Thoracic aorta (tissue), 2 donors: Measurements from ENCODE around the gene PPDPF. TPM values are rescaled to one million over a fixed set of nuclear protein-coding genes. Genes with fewer than 3 reads are reported as not detected.
A peak's percentile ranks its signal among the peaks of the same experiment; 100 is the strongest.

Experiments
- ATAC-seq: fragments of 150-250 bp; one replicate; pipeline ENCODE4 v1.8.0; 2017; ENCODE audit warnings: low read depth; ENCODE audit not compliant: insufficient number of reproducible peaks, low FRiP score
- DNase-seq: peaks from one replicate; pipeline ENCODE4 v3.0.0-alpha.2; 2020; ENCODE audit warnings: low spot score
- H3K27ac ChIP-seq, 2 donors: fragments of 200-600 bp; sonication (generic); 1 replicate in 1 of 2; 2 replicates in 1 of 2; pipeline ENCODE4 v1.5.1; 2016; ENCODE audit warnings: mild to moderate bottlenecking in 2 of 2, moderate library complexity in 2 of 2
- H3K27me3 ChIP-seq: fragments of 200-600 bp; sonication (generic); replicated peaks from 2 replicates; pipeline ENCODE4 v1.6.0; 2016; ENCODE audit warnings: mild to moderate bottlenecking; ENCODE audit not compliant: insufficient read depth
- H3K36me3 ChIP-seq: fragments of 200-600 bp; sonication (generic); one replicate; pipeline ENCODE4 v1.5.1; 2016
- H3K4me1 ChIP-seq, 2 donors: fragments of 200-600 bp; sonication (generic); 1 replicate in 1 of 2; 2 replicates in 1 of 2; pipeline versions ENCODE4 v1.5.1 to v1.6.0; 2016; ENCODE audit warnings: low read depth in 2 of 2, mild to moderate bottlenecking in 1 of 2; ENCODE audit not compliant: control insufficient read depth in 1 of 2
- H3K4me3 ChIP-seq: fragments of 200-600 bp; sonication (generic); 2 replicates; pipeline ENCODE4 v1.5.1; 2016; ENCODE audit warnings: mild to moderate bottlenecking
- H3K9me3 ChIP-seq: fragments of 200-600 bp; sonication (generic); 2 replicates; pipeline ENCODE4 v1.5.1; 2016
- CTCF ChIP-seq: fragments of 200-600 bp; sonication (generic); IDR thresholded peaks from one replicate; pipeline ENCODE4 v1.5.1; 2019; ENCODE audit warnings: antibody characterized with exemption
- total RNA-seq, 2 donors: library from RNA; depleted of rRNA; stranded (reverse); fragments of >200 nt; gene quantifications; one replicate each; pipeline versions ENCODE4 v1.1.0 to v1.2.3, GENCODE V29; 2016

Gene PPDPF
- total RNA-seq, 2 donors from 2014 or later, result 105 to 197 TPM

- H3K9me3 ChIP-seq, result no peaks in the 10 kb centered on the region
- H3K27ac ChIP-seq, result no peak overlapping the region
- H3K36me3 ChIP-seq, result no peaks in the 10 kb centered on the region
- TF ChIP-seq CTCF, result no peak
- H3K27me3 ChIP-seq, result no peaks in the 10 kb centered on the region
- peaks cover 0 to 5% of the 10 kb centered on the region in 2 donors for H3K4me1 ChIP-seq
- ATAC-seq (peak; percentile 5), DNase-seq (no peak)
- peak overlapping the region; percentile 65 for H3K4me3 ChIP-seq
These were observed 17.9 kb downstream of the PPDPF start for GRCh38 chr20:63538204-63539091.

GRCh38 chr20:63539092-63539430 is 18.5 kb downstream of the PPDPF start:
- Histone ChIP-seq H3K4me1 (peaks cover 0 to 5% of the 10 kb centered on the region in 2 donors), H3K27ac (no peak overlapping the region), H3K4me3 (no peak overlapping the region), H3K27me3 (no peaks in the 10 kb centered on the region), H3K9me3 (no peaks in the 10 kb centered on the region), H3K36me3 (no peaks in the 10 kb centered on the region)
- ATAC-seq (no peak), DNase-seq (no peak)
- TF ChIP-seq CTCF, result no peak

- peaks cover 0 to 5% of the 10 kb centered on the region in 2 donors for H3K4me1 ChIP-seq
- TF ChIP-seq CTCF, result no peak
- H3K9me3 ChIP-seq, result no peaks in the 10 kb centered on the region
These were observed 19.1 kb downstream of the PPDPF start for GRCh38 chr20:63539441-63540370.

GRCh38 chr20:63540417-63541186 is 20.0 kb downstream of the PPDPF start:
- ATAC-seq, result no peak
- Histone ChIP-seq H3K27me3 (no peaks in the 10 kb centered on the region), H3K27ac (no peak overlapping the region), H3K9me3 (no peaks in the 10 kb centered on the region), H3K4me3 (no peak overlapping the region), H3K4me1 (peaks cover 0 to 5% of the 10 kb centered on the region in 2 donors), H3K36me3 (no peaks in the 10 kb centered on the region)
- DNase-seq, result no peak
- TF ChIP-seq CTCF, result no peak

More at GRCh38 chr20:63539441-63540370, 19.1 kb downstream of the PPDPF start:
- ATAC-seq, result no peak
- no peak overlapping the region for H3K4me3 ChIP-seq
- no peaks in the 10 kb centered on the region for H3K27me3 ChIP-seq
- H3K27ac ChIP-seq, result no peak overlapping the region
- no peak for DNase-seq
- H3K36me3 ChIP-seq, result no peaks in the 10 kb centered on the region
